Bronchial epithelial cell (primary cell): Measurements from ENCODE around the gene NHLH2. TPM values are rescaled to one million over a fixed set of nuclear protein-coding genes. Genes with fewer than 3 reads are reported as not detected.

ENCODE experiments used
- DNase-seq: peaks from one replicate; pipeline ENCODE4 v3.0.0-alpha.2; 2010; ENCODE audit warnings: low read depth
- FAIRE-seq: peaks from 2 replicates; lab custom pipeline; 2011; peaks lifted over from hg19 to GRCh38; lab: Jason Lieb, UNC
- H3K27me3 ChIP-seq: 2 replicates; pipeline ENCODE4 v1.5.1; 2011; ENCODE audit warnings: low read length; ENCODE audit not compliant: control insufficient read depth, insufficient read depth
- H3K36me3 ChIP-seq: 2 replicates; pipeline ENCODE4 v1.5.1; 2011; ENCODE audit warnings: low read length; ENCODE audit not compliant: control insufficient read depth, insufficient read depth
- H3K4me3 ChIP-seq: 2 replicates; pipeline ENCODE4 v1.5.1; 2011; ENCODE audit warnings: mild to moderate bottlenecking, low read depth, low read length, control low read depth
- total RNA-seq: library from RNA; depleted of rRNA; stranded (reverse); fragments of >200 nt; gene quantifications from 2 replicates; pipeline ENCODE4 v1.2.1, GENCODE V29; 2014
- TF ChIP-seq, protein P1 (sequence below): IDR thresholded peaks from 2 replicates; pipeline ENCODE4 v1.5.1; 2011; ENCODE audit warnings: mild to moderate bottlenecking, moderate library complexity, low read length, control low read depth, inconsistent platforms; ENCODE audit not compliant: insufficient read depth, severe bottlenecking

Gene NHLH2
- total RNA-seq, 1 donor from 2014 or later, result 0.26 TPM

DNA sequence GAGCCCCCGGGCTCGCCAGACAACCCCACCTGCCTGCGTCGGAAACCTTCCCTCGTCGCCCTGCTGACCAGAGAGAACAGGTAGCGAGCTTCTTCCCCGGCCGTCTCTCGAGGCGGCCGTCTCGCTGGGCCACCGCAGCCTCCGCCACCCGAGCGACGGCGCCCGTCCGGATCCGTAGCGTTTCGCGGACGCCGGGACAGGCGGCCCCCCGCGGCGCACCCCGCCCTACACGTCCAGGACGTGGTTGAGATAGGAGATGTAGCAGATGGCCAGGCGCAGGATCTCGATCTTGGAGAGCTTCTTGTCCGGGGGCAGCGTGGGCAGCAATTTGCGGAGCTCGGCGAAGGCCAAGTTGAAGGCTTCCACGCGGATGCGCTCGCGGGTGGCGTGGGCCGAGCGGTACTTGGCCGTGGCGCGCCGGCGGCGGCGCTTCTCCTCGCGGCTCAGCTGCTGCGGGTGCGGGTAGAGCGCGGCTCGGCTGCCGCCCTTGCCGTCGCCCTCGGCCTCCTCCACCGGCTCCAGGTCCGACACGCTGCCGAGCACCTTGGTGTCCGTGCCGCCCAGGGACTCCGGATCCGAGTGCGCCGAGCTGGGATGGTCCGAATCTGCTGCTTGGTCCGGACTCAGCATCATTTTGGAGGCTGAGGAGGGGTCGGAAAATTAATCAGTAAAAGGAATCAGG is 3.0 kb downstream of the NHLH2 start:
- TF ChIP-seq, protein P1, sequence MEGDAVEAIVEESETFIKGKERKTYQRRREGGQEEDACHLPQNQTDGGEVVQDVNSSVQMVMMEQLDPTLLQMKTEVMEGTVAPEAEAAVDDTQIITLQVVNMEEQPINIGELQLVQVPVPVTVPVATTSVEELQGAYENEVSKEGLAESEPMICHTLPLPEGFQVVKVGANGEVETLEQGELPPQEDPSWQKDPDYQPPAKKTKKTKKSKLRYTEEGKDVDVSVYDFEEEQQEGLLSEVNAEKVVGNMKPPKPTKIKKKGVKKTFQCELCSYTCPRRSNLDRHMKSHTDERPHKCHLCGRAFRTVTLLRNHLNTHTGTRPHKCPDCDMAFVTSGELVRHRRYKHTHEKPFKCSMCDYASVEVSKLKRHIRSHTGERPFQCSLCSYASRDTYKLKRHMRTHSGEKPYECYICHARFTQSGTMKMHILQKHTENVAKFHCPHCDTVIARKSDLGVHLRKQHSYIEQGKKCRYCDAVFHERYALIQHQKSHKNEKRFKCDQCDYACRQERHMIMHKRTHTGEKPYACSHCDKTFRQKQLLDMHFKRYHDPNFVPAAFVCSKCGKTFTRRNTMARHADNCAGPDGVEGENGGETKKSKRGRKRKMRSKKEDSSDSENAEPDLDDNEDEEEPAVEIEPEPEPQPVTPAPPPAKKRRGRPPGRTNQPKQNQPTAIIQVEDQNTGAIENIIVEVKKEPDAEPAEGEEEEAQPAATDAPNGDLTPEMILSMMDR, result no peak
- no peak for DNase-seq
- H3K27me3 ChIP-seq, result peaks cover 21% of the 10 kb centered on the region

DNA sequence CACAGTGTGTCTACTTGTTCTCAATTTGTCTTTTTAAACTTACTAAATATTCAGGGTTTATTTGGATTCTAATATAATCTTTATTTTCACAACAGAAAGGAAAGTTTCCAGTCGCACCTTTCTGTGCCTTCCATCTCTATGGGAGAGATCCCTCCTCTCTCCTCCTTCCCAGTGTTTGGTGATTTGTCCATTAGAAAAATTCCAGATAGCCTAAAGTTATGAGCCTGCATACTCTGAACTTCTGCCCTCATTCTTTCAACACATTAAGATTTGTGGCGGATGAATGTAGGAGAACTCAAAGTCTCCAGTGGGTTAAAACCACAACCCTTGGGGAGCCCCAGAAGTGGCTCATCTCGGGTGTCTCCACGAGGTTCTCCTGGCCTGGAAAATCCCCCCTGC is 3.6 kb downstream of the NHLH2 start:
- TF ChIP-seq, protein P1, result no peak
- Histone ChIP-seq H3K36me3 (no peaks in the 10 kb centered on the region), H3K4me3 (no peak overlapping the region), H3K27me3 (peaks cover 21% of the 10 kb centered on the region)
- FAIRE-seq (no peak), DNase-seq (no peak)

More for the DNA sequence above, 3.0 kb downstream of the NHLH2 start:
- no peaks in the 10 kb centered on the region for H3K36me3 ChIP-seq
- no peak for FAIRE-seq
- H3K4me3 ChIP-seq, result peak overlapping the region; percentile 38

DNA sequence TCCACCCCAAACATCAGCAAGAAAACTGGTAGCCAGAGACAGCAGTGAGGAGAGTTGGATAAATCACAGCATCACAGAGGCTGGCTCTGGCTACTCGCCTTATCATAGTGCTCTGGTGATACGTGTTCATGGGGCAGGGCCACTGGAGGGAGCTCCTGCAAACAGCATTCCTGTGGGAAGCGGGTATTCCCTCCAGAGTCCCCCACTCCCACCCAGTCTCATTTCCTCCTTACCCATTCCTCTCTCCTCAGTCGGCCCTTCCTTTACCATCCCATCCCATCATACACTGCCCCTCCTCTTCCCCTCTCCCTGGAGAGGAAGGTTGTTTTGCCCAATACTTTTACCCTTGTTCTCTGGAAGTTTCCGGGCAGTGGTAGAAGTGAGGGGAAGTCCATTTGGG is 7.1 kb downstream of the NHLH2 start:
- H3K36me3 ChIP-seq, result no peaks in the 10 kb centered on the region
- no peak overlapping the region for H3K4me3 ChIP-seq
- TF ChIP-seq, protein P1, result no peak
- DNase-seq (no peak), FAIRE-seq (no peak)
- peaks cover 8% of the 10 kb centered on the region for H3K27me3 ChIP-seq

DNA sequence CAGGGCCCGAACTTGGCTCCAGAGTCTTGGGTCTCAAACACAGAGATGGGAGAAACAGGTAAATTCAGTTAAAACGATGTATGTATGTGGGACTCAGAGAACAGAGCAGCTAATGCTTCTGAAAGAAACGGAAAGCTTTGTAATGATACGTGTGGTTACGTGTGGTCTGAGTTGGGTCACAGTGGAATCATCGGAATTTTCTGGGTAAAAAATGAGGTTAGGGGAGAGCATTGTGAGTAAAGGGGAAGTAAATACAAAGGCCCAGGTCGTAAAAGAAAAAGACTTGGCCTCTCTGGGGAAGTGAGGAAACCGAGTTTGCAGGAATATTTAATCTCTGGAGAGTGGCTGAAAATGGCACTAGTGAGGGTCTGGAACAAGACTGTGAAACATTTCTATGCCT is 8.3 kb downstream of the NHLH2 start:
- DNase-seq (no peak), FAIRE-seq (no peak)
- no peaks in the 10 kb centered on the region for H3K27me3 ChIP-seq
- H3K36me3 ChIP-seq, result no peaks in the 10 kb centered on the region
- TF ChIP-seq, protein P1, result no peak
- H3K4me3 ChIP-seq, result no peak overlapping the region

DNA sequence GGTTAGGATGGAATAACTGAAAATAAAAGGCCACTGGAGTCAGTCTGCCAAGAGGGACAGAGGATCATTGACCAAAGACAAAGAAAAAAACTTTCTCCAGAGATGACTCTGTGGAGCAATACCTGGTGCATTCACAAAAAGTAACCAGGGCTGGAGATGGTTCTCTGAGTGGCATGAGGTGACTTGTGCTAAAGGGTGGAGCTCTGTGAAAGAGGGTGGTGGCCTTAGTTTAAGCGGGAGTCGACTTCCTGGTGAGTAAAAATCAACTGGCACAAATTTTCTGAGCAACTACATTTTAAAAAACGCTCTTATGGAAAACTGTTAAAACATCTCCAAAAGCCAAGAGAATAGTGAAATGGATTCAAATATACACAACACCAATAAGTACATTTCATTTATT is 10.0 kb downstream of the NHLH2 start:
- TF ChIP-seq, protein P1, result no peak
- no peak for FAIRE-seq
- H3K4me3 ChIP-seq, result no peak overlapping the region
- H3K27me3 ChIP-seq, result no peaks in the 10 kb centered on the region
- no peaks in the 10 kb centered on the region for H3K36me3 ChIP-seq
- peak; percentile 31 for DNase-seq

DNA sequence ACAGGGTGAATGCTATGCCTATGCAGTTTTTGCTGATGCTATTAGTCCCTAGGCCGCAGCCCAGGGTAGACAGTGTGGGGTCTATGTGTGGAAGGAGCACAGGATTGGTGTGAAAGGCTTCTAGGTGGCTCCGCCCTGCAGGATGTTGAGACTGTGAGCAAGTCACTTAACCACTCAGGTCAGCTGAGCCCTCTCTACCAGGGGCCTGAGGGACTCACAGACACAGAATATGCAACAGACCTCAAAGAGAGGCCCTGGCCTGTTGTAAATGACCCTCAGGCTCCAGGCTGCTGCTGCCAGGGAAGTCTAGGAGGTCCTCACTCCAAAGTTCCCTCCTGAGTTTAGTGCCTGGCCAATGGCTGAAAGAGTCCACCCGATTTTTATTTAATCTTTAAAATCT is 11.0 kb downstream of the NHLH2 start:
- H3K4me3 ChIP-seq, result no peak overlapping the region
- no peaks in the 10 kb centered on the region for H3K27me3 ChIP-seq
- TF ChIP-seq, protein P1, result no peak
- FAIRE-seq (no peak), DNase-seq (no peak)
- no peaks in the 10 kb centered on the region for H3K36me3 ChIP-seq
